ENCODE results near the gene CX3CL1.
"Not testable (repeated sequence)": the region's sequence is repeated elsewhere in the genome, so short reads cannot be mapped to it uniquely, and the experiment has no call there.

The CX3CL1 gene

GRCh38 chr16:57366544-57367040 lies 5.7 kb upstream of the CX3CL1 start:
- Histone ChIP-seq H3K27me3 (replicated peaks; ENCODE audit: control insufficient read depth, insufficient read depth, low read length) (no peaks in the 10 kb centered on the region), H3K4me3 (replicated peaks; ENCODE audit: low read depth, low read length) (no peak overlapping the region), H3K36me3 (ENCODE audit: control insufficient read depth, insufficient read depth, low read length) (peaks cover 5% of the 10 kb centered on the region)
- no peak for DNase-seq (ENCODE audit: extremely low read depth, insufficient read length)
- TF ChIP-seq, protein P1, sequence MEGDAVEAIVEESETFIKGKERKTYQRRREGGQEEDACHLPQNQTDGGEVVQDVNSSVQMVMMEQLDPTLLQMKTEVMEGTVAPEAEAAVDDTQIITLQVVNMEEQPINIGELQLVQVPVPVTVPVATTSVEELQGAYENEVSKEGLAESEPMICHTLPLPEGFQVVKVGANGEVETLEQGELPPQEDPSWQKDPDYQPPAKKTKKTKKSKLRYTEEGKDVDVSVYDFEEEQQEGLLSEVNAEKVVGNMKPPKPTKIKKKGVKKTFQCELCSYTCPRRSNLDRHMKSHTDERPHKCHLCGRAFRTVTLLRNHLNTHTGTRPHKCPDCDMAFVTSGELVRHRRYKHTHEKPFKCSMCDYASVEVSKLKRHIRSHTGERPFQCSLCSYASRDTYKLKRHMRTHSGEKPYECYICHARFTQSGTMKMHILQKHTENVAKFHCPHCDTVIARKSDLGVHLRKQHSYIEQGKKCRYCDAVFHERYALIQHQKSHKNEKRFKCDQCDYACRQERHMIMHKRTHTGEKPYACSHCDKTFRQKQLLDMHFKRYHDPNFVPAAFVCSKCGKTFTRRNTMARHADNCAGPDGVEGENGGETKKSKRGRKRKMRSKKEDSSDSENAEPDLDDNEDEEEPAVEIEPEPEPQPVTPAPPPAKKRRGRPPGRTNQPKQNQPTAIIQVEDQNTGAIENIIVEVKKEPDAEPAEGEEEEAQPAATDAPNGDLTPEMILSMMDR (IDR thresholded peaks at IDR 0.05; ENCODE audit: insufficient read depth, low read length, poor library complexity, severe bottlenecking) = no peak

DNA sequence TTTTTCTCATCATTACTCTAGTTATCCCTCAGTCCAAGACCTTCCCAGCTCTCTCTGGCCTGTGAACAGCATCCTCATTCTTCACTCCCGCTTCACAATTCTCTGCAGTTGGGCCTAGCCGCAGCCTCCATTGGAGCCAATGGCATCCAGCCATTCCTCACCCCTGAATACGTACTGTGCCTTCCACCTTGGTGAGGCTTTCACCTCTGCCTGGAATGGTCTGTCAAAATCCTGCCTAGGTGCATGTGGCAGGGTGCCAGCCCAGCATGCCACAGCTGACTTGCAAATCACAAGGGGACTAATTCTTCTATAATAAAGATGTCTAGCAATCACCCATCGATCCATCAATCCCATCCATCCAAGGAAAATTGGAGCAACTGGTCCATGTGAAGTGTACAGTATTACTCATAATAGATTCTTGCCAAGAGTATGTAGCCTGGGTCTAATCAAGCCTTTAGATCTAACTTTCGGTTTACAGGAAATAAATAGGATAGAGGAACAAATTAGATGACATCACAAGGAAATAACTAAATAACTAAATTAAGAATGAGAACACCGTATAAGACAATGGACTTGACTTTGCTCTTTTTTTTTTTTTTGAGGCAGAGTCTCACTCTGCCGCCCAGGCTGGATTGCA lies 5.1 kb upstream of the CX3CL1 start:
- TF ChIP-seq, protein P1 (IDR thresholded peaks at IDR 0.05; ENCODE audit: insufficient read depth, low read length, poor library complexity, severe bottlenecking) = no peak
- H3K4me3 ChIP-seq (replicated peaks; ENCODE audit: low read depth, low read length) = no peak overlapping the region
- DNase-seq (ENCODE audit: extremely low read depth, insufficient read length) = no peak
- H3K36me3 ChIP-seq (ENCODE audit: control insufficient read depth, insufficient read depth, low read length) = peaks cover 5% of the 10 kb centered on the region
- no peaks in the 10 kb centered on the region for H3K27me3 ChIP-seq (replicated peaks; ENCODE audit: control insufficient read depth, insufficient read depth, low read length)

DNA sequence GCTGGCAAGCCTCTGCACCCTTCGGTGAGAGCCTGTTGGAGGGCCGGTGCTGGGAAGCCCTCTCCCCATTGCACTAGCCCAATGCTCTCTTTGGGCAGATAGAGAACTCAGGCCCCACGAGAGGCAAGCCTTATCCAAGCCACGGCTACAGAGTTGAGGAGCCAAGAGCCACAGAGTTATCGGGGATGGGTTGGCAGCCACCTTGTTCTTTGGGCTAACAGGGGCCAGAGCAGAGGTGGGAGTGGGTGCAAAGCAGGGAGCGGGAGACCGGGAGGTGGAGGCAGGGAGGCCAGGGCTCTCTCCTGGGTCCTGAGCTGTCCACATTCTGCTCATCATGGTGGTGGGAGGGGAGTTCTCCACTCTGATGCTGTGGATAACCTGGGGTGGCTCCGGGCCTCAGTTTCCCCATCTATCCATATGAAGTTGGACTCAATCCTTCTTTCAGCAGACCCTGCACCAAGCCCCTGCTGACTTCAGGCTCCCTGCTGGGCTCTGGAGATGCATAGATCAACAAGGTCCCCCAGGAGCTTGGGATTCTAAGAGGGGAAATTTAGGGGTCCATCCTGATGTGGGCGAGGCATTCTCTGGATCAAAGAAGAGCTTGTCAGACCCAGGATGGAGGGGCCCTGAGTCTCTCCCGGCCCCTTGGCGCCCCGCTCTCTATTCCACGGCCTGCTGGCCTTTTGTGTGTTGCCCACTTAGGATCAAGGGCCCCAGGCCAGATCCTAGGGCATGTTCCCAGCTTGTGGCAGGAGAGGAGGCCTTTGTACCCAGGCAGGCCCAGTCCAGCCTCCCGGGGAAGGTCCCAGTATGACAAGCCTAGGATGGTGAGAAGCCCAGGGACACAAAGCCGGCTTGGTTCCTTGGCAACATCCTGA lies 557 bp upstream of the CX3CL1 start:
- Histone ChIP-seq H3K4me3 (replicated peaks; ENCODE audit: low read depth, low read length) (no peak overlapping the region), H3K27me3 (replicated peaks; ENCODE audit: control insufficient read depth, insufficient read depth, low read length) (no peaks in the 10 kb centered on the region), H3K36me3 (ENCODE audit: control insufficient read depth, insufficient read depth, low read length) (no peaks in the 10 kb centered on the region)
- no peak for DNase-seq (ENCODE audit: extremely low read depth, insufficient read length)
- TF ChIP-seq, protein P1 (IDR thresholded peaks at IDR 0.05; ENCODE audit: insufficient read depth, low read length, poor library complexity, severe bottlenecking) = no peak

GRCh38 chr16:57373117-57373947 lies 1.0 kb downstream of the CX3CL1 start:
- H3K36me3 ChIP-seq (ENCODE audit: control insufficient read depth, insufficient read depth, low read length) = no peaks in the 10 kb centered on the region
- no peak for DNase-seq (ENCODE audit: extremely low read depth, insufficient read length)
- H3K4me3 ChIP-seq (replicated peaks; ENCODE audit: low read depth, low read length) = no peak overlapping the region
- H3K27me3 ChIP-seq (replicated peaks; ENCODE audit: control insufficient read depth, insufficient read depth, low read length) = no peaks in the 10 kb centered on the region
- TF ChIP-seq, protein P1 (IDR thresholded peaks at IDR 0.05; ENCODE audit: insufficient read depth, low read length, poor library complexity, severe bottlenecking) = no peak

DNA sequence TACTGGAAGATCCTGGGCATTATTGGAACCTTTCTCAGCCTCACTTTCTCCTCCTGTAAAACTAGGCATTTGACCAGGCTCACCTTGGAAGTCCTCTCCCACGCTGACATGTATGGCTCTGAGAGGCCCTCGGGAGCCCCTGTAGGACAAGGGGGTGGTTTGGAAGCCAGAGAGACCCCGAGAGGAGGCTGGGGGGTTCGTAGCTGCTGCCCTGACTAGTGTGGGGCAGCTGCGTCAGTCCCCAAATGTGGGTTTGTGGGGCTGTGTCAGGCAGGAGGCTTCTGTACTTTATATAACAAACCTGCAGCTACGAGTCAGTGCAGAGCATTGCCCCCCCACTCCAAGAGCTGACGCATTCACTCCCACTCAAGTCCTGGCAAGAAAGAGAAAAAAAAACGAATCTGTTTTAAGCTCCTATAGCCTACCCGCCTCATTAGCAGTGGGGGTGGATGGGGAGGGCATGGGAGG lies 1.8 kb downstream of the CX3CL1 start:
- Histone ChIP-seq H3K36me3 (ENCODE audit: control insufficient read depth, insufficient read depth, low read length) (no peaks in the 10 kb centered on the region), H3K27me3 (replicated peaks; ENCODE audit: control insufficient read depth, insufficient read depth, low read length) (no peaks in the 10 kb centered on the region), H3K4me3 (replicated peaks; ENCODE audit: low read depth, low read length) (no peak overlapping the region)
- DNase-seq (ENCODE audit: extremely low read depth, insufficient read length) = no peak
- TF ChIP-seq, protein P1 (IDR thresholded peaks at IDR 0.05; ENCODE audit: insufficient read depth, low read length, poor library complexity, severe bottlenecking) = no peak

GRCh38 chr16:57374925-57375465 lies 2.7 kb downstream of the CX3CL1 start:
- DNase-seq (ENCODE audit: extremely low read depth, insufficient read length); H3K36me3 ChIP-seq (ENCODE audit: control insufficient read depth, insufficient read depth, low read length); H3K4me3 ChIP-seq (replicated peaks; ENCODE audit: low read depth, low read length); H3K27me3 ChIP-seq (replicated peaks; ENCODE audit: control insufficient read depth, insufficient read depth, low read length): not testable (repeated sequence)

Measured in GM06990 (cell line).